Mesothelial cell of epicardium (in vitro differentiated cells): ENCODE measurements around the gene GADD45A. TPM values are rescaled to one million over a fixed set of nuclear protein-coding genes. Genes with fewer than 3 reads are reported as not detected.

ENCODE experiments used
- DNase-seq, 2 experiments: peaks; one replicate each; pipeline ENCODE4 v3.0.0; 2021; ENCODE audit warnings: low spot score in 2 of 2; ENCODE audit not compliant: unreplicated experiment in 2 of 2
- H3K27ac Mint-ChIP-seq: 2 replicates; pipeline ENCODE4 v1.8.0; 2021; ENCODE audit warnings: mixed read lengths
- H3K27me3 Mint-ChIP-seq: 2 replicates; pipeline ENCODE4 v1.8.0; 2021; ENCODE audit warnings: low read depth, mixed read lengths
- H3K36me3 Mint-ChIP-seq: 2 replicates; pipeline ENCODE4 v1.8.0; 2021; ENCODE audit warnings: mixed read lengths
- H3K4me1 Mint-ChIP-seq: 2 replicates; pipeline ENCODE4 v1.8.0; 2021; ENCODE audit warnings: mixed read lengths
- H3K4me3 Mint-ChIP-seq: 2 replicates; pipeline ENCODE4 v1.8.0; 2021; ENCODE audit warnings: mild to moderate bottlenecking, moderate library complexity, mixed read lengths
- H3K9me3 Mint-ChIP-seq: 2 replicates; pipeline ENCODE4 v1.8.0; 2021; ENCODE audit warnings: mixed read lengths
- total RNA-seq: library from RNA; stranded (reverse); gene quantifications from 3 replicates; pipeline ENCODE4 v1.2.1, GENCODE V29; 2021
- TF ChIP-seq, protein P1 (sequence below): fragments of 200-600 bp; sonication (generic); IDR thresholded peaks from one replicate; pipeline ENCODE4 v1.5.0; 2021; ENCODE audit warnings: antibody characterized with exemption; ENCODE audit not compliant: unreplicated experiment

GADD45A gene
- total RNA-seq, 1 donor from 2014 or later: 80.2 TPM

DNA sequence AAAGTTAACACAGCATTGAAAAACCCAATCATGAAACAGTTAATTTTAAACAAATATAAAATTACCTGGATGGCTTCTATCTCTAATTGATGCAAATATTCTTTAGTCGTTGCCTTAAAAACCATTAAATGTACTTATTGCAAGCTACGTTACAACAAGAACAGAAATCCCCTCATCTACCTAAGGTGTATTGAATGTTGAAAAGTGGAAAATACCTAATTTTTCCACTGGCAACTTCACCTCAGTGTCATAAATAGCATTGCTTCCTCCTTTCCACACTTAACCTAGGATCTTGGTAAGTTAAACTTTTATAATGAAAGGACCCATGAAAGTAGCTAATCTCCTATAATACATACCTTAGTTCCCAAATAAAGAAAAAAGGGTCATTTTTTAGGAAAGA lies 5.4 kb downstream of the GADD45A start:
- TF ChIP-seq, protein P1, sequence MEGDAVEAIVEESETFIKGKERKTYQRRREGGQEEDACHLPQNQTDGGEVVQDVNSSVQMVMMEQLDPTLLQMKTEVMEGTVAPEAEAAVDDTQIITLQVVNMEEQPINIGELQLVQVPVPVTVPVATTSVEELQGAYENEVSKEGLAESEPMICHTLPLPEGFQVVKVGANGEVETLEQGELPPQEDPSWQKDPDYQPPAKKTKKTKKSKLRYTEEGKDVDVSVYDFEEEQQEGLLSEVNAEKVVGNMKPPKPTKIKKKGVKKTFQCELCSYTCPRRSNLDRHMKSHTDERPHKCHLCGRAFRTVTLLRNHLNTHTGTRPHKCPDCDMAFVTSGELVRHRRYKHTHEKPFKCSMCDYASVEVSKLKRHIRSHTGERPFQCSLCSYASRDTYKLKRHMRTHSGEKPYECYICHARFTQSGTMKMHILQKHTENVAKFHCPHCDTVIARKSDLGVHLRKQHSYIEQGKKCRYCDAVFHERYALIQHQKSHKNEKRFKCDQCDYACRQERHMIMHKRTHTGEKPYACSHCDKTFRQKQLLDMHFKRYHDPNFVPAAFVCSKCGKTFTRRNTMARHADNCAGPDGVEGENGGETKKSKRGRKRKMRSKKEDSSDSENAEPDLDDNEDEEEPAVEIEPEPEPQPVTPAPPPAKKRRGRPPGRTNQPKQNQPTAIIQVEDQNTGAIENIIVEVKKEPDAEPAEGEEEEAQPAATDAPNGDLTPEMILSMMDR: no peak
- Mint-ChIP-seq H3K27ac (no peak overlapping the region), H3K4me1 (peaks cover 25% of the 10 kb centered on the region), H3K27me3 (no peaks in the 10 kb centered on the region), H3K4me3 (no peak overlapping the region), H3K36me3 (peaks cover 16% of the 10 kb centered on the region), H3K9me3 (no peaks in the 10 kb centered on the region)
- DNase-seq: no peak

DNA sequence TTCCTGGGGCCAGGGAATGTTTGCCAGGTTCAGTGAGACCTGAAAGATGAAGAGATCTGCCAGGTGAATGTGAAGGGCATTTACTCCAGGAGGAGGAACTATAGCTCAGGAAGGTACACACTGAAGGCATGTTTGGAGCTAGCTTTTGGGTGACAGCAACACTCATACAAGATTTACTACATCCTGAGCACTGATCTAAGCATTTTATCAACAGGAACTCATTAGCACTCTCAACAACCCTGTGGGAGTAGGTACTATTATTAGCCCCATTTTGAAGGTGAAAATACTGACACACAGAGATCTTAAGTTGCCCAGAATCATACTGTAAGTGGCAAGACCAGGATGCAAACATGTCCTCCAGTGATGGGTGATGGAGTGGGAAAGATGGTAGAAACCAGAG lies 6.7 kb downstream of the GADD45A start:
- DNase-seq: no peak
- H3K9me3 Mint-ChIP-seq: no peaks in the 10 kb centered on the region
- no peaks in the 10 kb centered on the region for H3K27me3 Mint-ChIP-seq
- H3K4me1 Mint-ChIP-seq: peaks cover 24% of the 10 kb centered on the region
- TF ChIP-seq, protein P1: no peak
- peaks cover 16% of the 10 kb centered on the region for H3K36me3 Mint-ChIP-seq
- no peak overlapping the region for H3K4me3 Mint-ChIP-seq
- H3K27ac Mint-ChIP-seq: no peak overlapping the region

DNA sequence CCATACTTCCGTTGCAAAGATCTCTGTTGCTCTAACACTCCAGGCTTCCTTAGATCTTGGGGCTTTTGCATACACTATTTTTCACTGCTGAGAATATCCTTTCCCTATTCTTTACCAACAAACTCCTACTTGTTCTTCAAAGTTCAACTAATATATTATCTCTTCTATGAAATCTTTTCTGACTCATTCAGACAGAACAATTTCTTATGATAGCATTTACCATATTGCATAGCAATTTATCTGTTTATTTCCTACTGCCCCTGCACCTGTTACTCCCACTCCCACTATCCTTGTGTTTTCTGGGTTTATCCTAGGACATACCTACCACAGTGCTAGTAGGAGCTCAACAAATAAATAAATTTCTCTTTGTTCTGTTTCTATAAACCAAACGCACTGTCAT lies 11.0 kb downstream of the GADD45A start:
- H3K4me1 Mint-ChIP-seq: peaks cover 15% of the 10 kb centered on the region
- no peak for DNase-seq
- no peak overlapping the region for H3K27ac Mint-ChIP-seq
- TF ChIP-seq, protein P1: no peak
- no peaks in the 10 kb centered on the region for H3K27me3 Mint-ChIP-seq
- H3K4me3 Mint-ChIP-seq: no peak overlapping the region
- H3K36me3 Mint-ChIP-seq: no peaks in the 10 kb centered on the region
- H3K9me3 Mint-ChIP-seq: no peaks in the 10 kb centered on the region

DNA sequence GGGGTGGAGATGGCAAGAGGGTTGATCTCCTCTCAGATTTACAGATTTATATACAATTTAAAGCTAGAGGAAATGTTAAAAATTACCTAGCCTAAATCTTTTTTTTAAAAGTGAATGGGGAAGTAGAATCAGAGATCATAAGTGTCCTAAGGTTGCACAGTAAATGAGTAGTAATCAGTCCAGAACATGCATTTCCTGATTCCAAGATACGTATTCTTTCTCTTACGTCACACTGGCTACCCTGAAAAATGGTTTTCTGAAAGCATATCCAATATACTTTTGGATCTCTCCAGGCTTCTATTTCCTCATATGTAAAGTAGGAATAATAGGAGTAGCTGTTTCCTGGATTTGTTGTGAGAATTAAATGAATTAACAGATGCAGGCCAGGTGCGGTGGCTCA lies 11.7 kb downstream of the GADD45A start:
- Mint-ChIP-seq H3K36me3 (no peaks in the 10 kb centered on the region), H3K9me3 (no peaks in the 10 kb centered on the region), H3K4me3 (no peak overlapping the region), H3K27ac (no peak overlapping the region), H3K27me3 (no peaks in the 10 kb centered on the region), H3K4me1 (peaks cover 21% of the 10 kb centered on the region)
- TF ChIP-seq, protein P1: no peak
- DNase-seq: no peak

DNA sequence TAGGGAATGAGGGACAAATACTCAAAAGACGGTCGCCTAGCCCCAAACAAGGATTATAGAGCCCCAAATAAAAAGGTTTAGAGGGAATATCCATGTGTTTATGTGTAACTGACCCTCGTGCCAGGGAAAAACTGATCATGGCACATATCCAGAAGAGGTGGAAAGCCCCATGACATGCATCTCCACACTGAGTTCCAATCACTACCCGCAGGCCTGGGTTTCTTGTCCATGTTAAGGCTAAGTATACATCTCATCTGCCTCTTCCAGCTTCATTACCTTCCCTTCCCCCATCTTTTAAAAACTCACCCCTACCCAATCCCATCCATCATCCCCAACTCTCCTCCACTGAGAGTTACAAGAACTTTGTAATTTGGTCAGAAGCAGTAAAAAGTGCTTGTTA lies 15.2 kb downstream of the GADD45A start:
- TF ChIP-seq, protein P1: no peak
- Mint-ChIP-seq H3K9me3 (no peaks in the 10 kb centered on the region), H3K4me1 (peaks cover 24% of the 10 kb centered on the region), H3K36me3 (peaks cover 5% of the 10 kb centered on the region), H3K4me3 (no peak overlapping the region), H3K27ac (peak overlapping the region; percentile 70), H3K27me3 (no peaks in the 10 kb centered on the region)
- no peak for DNase-seq
